Measurements from ENCODE around the gene FBXO46.

Gene FBXO46

DNA sequence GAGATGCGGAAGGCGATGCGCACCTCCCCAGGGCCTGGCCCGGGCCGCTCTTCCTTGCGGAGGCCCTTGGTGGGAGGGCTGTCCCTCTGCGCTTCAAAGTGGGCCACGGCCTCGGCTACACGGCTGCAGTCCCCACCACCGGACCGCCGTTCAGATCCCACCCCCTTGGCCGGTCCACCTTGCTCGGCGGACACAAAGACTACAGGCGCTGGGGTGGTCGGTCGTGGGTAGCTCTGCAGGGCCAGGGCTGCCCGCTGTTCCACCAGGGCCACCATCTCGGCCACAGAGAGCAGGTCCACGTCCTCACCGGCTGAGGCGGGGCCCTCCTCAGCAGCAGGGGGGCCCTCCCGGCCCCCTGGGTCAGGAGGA lies 18.0 kb downstream of the FBXO46 start:
- TF ChIP-seq, protein P1, sequence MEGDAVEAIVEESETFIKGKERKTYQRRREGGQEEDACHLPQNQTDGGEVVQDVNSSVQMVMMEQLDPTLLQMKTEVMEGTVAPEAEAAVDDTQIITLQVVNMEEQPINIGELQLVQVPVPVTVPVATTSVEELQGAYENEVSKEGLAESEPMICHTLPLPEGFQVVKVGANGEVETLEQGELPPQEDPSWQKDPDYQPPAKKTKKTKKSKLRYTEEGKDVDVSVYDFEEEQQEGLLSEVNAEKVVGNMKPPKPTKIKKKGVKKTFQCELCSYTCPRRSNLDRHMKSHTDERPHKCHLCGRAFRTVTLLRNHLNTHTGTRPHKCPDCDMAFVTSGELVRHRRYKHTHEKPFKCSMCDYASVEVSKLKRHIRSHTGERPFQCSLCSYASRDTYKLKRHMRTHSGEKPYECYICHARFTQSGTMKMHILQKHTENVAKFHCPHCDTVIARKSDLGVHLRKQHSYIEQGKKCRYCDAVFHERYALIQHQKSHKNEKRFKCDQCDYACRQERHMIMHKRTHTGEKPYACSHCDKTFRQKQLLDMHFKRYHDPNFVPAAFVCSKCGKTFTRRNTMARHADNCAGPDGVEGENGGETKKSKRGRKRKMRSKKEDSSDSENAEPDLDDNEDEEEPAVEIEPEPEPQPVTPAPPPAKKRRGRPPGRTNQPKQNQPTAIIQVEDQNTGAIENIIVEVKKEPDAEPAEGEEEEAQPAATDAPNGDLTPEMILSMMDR (conservative IDR thresholded peaks at IDR 0.05; ENCODE audit: low read depth): no peak
- ChIA-PET CTCF (no interaction called here), POLR2A (ENCODE audit: low non-redundant PET) (no interaction called here)
- H3K27ac ChIP-seq: peak overlapping the region; percentile 20; the same call in 1 of the 2 replicates
- no peak for DNase-seq (ENCODE audit: low spot score)

- TF ChIP-seq, protein P1 (conservative IDR thresholded peaks at IDR 0.05; ENCODE audit: low read depth): no peak
- 0 out of 2 replicates have a peak overlapping the region, but pooled peaks have one; percentile 20 for H3K27ac ChIP-seq
- no peak for DNase-seq (ENCODE audit: low spot score)
- ChIA-PET POLR2A (ENCODE audit: low non-redundant PET) (no interaction called here), CTCF (interaction anchor here (2.9 kb wide), 1 partner anchor 18 kb away, joined by 13 read pairs; no protein-coding TSS in a partner anchor)
These were observed 18.6 kb downstream of the FBXO46 start for GRCh38 chr19:45711851-45712698.

DNA sequence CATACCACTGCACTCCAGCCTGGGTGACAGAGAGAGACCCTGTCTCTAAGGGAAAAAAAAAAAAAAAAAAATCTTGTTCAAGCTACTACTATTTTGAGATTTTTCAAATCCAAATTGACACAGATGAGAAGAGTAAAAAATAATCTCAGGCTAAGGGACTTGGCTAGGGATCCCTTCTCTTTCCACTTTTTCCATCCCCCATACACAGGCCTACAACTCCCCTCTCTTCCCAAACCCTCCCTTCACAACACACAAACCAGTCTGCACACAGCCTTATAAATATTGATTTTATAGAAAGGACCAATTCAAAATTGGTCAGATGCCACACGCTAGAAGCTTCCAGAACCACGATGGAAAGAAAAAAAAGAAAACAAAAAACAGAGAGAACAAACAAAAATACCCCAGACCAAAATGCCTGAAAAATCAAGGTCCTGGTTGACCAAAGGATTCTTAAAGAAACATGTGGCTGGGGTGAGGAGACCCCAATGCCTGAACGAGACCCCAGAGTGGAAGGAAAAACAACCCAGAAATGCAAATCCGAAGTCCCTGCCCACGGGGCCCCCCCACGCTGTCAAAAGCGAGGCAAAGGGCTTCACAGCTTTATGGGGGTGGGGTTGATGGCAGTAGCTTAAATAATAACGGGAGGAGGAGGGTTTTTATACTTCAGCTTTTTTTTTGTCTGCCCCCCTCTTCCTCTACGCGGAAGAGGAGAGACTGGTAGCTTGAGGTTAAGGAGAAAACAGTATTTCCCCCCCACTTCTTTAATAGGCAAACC lies 20.2 kb downstream of the FBXO46 start:
- no peak for DNase-seq (ENCODE audit: low spot score)
- H3K27ac ChIP-seq: no peak overlapping the region
- POLR2A ChIA-PET (ENCODE audit: low non-redundant PET): interaction anchor here (0.6 kb wide), 2 partner anchors 23 to 360 kb away, joined by 4 to 5 read pairs; partner anchors contain the start of gene MEIOSIN
- CTCF ChIA-PET: interaction anchor here (2.9 kb wide), 1 partner anchor 17 kb away, joined by 13 read pairs; no protein-coding TSS in a partner anchor
- TF ChIP-seq, protein P1 (conservative IDR thresholded peaks at IDR 0.05; ENCODE audit: low read depth): no peak

DNA sequence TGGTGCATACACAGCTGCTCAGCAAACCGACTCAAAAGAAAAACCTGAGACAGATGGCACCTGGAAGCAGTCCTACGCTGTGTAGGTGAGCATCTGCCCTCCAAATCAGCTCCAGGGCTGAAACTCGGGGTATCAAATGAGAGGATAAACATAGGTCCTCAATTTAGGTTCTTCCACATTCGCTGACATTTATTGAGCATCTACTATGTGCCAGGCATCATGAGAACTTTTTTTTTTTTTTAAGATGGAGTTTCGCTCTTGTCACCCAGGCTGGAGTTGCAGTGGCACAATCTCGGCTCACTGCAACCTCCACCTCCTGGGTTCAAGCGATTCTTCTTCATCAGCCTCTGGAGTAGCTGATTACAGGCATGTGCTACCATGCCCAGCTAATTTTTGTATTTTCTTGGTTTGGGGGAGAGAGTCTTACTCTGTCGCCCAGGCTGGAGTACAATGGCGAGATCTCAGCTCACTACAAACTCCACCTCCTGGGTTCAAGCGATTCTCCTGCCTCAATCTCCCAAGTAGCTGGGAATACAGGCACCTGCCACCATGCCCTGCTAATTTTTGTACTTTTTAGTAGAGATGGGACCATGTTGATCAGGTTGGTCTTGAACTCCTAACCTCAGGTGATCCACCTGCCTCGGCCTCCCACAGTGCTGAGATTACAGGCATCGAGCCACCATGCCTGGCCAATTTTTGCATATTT lies 24.8 kb downstream of the FBXO46 start:
- TF ChIP-seq, protein P1 (conservative IDR thresholded peaks at IDR 0.05; ENCODE audit: low read depth): no peak
- DNase-seq (ENCODE audit: low spot score): no peak
- ChIA-PET POLR2A (ENCODE audit: low non-redundant PET) (no interaction called here), CTCF (interaction anchor here (3.1 to 3.4 kb wide), 2 partner anchors 12 to 14 kb away, joined by 10 to 11 read pairs; partner anchors contain the start of genes QPCTL and SNRPD2)
- peak overlapping the region; percentile 42 for H3K27ac ChIP-seq

DNA sequence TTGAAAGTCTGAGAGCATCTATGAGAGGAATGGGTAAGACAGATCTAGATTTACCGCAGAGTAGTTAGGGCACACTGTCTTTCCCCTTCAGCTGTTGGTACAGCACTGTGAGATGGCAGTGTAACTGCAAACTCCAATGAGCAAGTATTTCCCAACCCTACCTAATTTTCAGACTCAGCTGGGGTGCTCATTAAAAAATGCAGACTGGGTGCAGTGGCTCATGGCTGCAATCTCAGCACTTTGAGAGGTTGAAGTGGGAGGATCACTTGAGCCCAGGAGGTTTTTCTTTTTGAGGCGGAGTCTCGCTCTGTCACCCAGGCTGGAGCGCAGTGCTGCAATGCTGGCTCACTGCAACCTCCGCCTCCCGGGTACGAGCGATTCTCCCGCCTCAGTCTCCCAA lies 25.6 kb downstream of the FBXO46 start:
- ChIA-PET POLR2A (ENCODE audit: low non-redundant PET) (no interaction called here), CTCF (no interaction called here)
- H3K27ac ChIP-seq: 0 out of 2 replicates have a peak overlapping the region, but pooled peaks have one; percentile 42

More for the DNA sequence above, 25.6 kb downstream of the FBXO46 start:
- TF ChIP-seq, protein P1 (conservative IDR thresholded peaks at IDR 0.05; ENCODE audit: low read depth): no peak
- no peak for DNase-seq (ENCODE audit: low spot score)
